ENCODE results near the gene LMO4.

DNA sequence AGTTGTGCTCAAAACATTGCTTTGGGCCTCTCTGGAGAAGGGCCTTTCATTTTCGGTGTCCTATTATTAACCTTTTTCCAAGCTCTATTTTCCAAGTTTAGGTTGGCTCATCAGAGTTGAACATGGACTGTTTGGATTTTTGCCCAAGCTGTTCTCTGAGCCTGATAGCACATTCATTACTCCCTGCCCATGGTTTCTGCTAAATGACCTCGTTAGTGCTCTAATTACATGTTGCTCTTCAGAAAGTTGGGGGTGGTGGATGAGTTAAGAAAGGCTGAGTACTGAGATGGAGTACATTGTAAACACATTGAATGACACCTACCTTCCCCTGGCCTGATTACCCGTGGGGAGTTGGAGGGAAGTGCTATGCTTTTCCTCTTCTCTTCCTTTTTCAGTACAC lies 38.9 kb downstream of the LMO4 start:
- TF ChIP-seq CTCF (IDR thresholded peaks at IDR 0.05), result no peak
- TF ChIP-seq EZH2 (IDR thresholded peaks at IDR 0.05; ENCODE audit: borderline replicate concordance, insufficient read depth, low read depth, low read length, poor library complexity, severe bottlenecking), result no peak
